Transverse colon (tissue), 4 donors: ENCODE measurements around the gene CHCHD6. TPM values are rescaled to one million over a fixed set of nuclear protein-coding genes. Genes with fewer than 3 reads are reported as not detected.

Source experiments
- DNase-seq: peaks from one replicate; pipeline ENCODE4 v3.0.0-alpha.2; 2019
- H3K27ac ChIP-seq, 4 donors: fragments of 200-600 bp; sonication (generic); 2 replicates each; pipeline ENCODE4 v1.5.1; 2016 to 2018; ENCODE audit warnings: inconsistent platforms in 4 of 4
- H3K27me3 ChIP-seq: fragments of 200-600 bp; sonication (generic); 2 replicates; pipeline ENCODE4 v1.5.1; 2017; ENCODE audit warnings: inconsistent platforms
- H3K36me3 ChIP-seq, 4 donors: fragments of 200-600 bp; sonication (generic); 2 replicates each; pipeline ENCODE4 v1.5.1; 2017 to 2019; ENCODE audit warnings: inconsistent platforms in 4 of 4
- H3K4me1 ChIP-seq, 4 donors: fragments of 200-600 bp; sonication (generic); 2 replicates each; pipeline ENCODE4 v1.5.1; 2017 to 2020; ENCODE audit warnings: inconsistent platforms in 4 of 4
- H3K4me3 ChIP-seq, 4 donors: fragments of 200-600 bp; sonication (generic); 1 replicate in 1 of 4; 2 replicates in 3 of 4; pipeline versions ENCODE4 v1.5.1 to v1.6.1; 2017 to 2019; ENCODE audit warnings: inconsistent platforms in 4 of 4
- H3K9me3 ChIP-seq, 2 donors: fragments of 200-600 bp; sonication (generic); 2 replicates each; pipeline ENCODE4 v1.5.1; 2017 to 2019; ENCODE audit warnings: inconsistent platforms in 2 of 2
- EP300 ChIP-seq: sonication (generic); formaldehyde crosslinking; IDR thresholded peaks from one replicate; pipeline ENCODE4 v1.6.1; 2017; ENCODE audit warnings: antibody characterized with exemption, low read depth
- POLR2A ChIP-seq: fragments of 450-650 bp; IDR thresholded peaks from one replicate; pipeline ENCODE4 v1.6.1; 2016; ENCODE audit warnings: antibody characterized with exemption, mild to moderate bottlenecking, moderate library complexity
- POLR2AphosphoS5 ChIP-seq, 3 donors: sonication (generic); formaldehyde crosslinking; IDR thresholded peaks; one replicate each; pipeline ENCODE4 v1.6.1; 2016; ENCODE audit warnings: antibody characterized with exemption in 3 of 3
- WGBS, 2 donors: methylation state at CpG; one replicate each; pipeline ENCODE4 v1.1.5; 2018; ENCODE audit warnings: low coverage in 1 of 2; 5-methylcytosine and 5-hydroxymethylcytosine counted together
- in situ Hi-C, 4 donors: fragments of 200-750 bp; cut with MboI; loops; one replicate each; pipeline versions ENCODE4 v1.15.0 to v1.15.1; 2017; ENCODE audit warnings: low sequenced_read_pairs in 3 of 4, low pct_ligation_motif_present in 1 of 4, low pct_unique_long_range_greater_than_20kb in 1 of 4
- intact Hi-C: fragments of 100-400 bp; cut with DNase I; formaldehyde crosslinking; loops from one replicate; pipeline ENCODE4 v1.15.1; 2023; ENCODE audit warnings: low total_unique reads
- total RNA-seq, 4 donors: library from RNA; depleted of rRNA; stranded (reverse); fragments of >200 nt; gene quantifications; one replicate each; pipeline ENCODE4 v1.1.0, GENCODE V29; 2016
- TF ChIP-seq, protein P1 (sequence below), 5 experiments: fragments of 200-600 bp in 3 of 5; fragments of 450-650 bp in 2 of 5; sonication (generic) in 3 of 5; IDR thresholded peaks; 1 replicate in 2 of 5; 2 replicates in 3 of 5; pipeline ENCODE4 v1.5.1; 2016 to 2017; ENCODE audit warnings: antibody characterized with exemption in 5 of 5, inconsistent platforms in 3 of 5, mild to moderate bottlenecking in 2 of 5, moderate library complexity in 1 of 5

The CHCHD6 gene
- total RNA-seq, 4 donors from 2014 or later, result 4.6 to 12.1 (median 5.3) TPM

DNA sequence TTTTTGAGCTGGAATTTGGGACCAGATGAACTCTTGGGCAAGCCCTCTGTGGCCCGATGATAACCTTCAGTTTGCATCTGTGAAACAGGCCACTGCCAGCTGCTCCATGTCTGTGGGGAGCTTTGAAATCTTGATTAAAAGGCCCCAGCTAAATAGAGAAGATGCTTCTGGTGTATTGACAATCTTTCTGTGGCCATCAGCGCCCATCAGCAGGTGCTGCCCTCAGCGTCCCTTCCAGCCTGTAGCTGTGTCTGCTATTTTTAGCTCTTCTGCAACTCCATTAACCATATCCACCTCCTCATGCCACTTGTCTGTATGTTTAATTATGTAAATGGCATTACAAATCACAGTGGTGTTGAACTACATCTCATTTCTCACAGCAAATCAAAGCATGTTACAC, 54.0 kb downstream of the CHCHD6 start:
- no peaks in the 10 kb centered on the region for H3K4me1 ChIP-seq
- H3K27ac ChIP-seq, result no peak overlapping the region
- no peak for DNase-seq
- intact Hi-C loops (loop anchor here (10.0 kb wide), 2 partner anchors 227 to 697 kb away; partner anchors contain the start of gene PLXNA1), in situ Hi-C loops (loop anchor here in 1 of 4 donors (10.0 kb wide), 1 partner anchor 227 kb away; the partner anchor contains the start of gene PLXNA1)
- no peaks in the 10 kb centered on the region for H3K27me3 ChIP-seq
- H3K36me3 ChIP-seq, result no peaks in the 10 kb centered on the region
- 81% methylated on average over 3 of the region's 3 CpGs; no CpG with 5 or more reads in 1 of the 2 donors for WGBS, 2 donors
- H3K4me3 ChIP-seq, result no peak overlapping the region
- H3K9me3 ChIP-seq, result no peaks in the 10 kb centered on the region
- no peak for TF ChIP-seq POLR2AphosphoS5 (IDR thresholded peaks at IDR 0.05)
- TF ChIP-seq EP300, result no peak
- TF ChIP-seq POLR2A, result no peak
- TF ChIP-seq, protein P1, sequence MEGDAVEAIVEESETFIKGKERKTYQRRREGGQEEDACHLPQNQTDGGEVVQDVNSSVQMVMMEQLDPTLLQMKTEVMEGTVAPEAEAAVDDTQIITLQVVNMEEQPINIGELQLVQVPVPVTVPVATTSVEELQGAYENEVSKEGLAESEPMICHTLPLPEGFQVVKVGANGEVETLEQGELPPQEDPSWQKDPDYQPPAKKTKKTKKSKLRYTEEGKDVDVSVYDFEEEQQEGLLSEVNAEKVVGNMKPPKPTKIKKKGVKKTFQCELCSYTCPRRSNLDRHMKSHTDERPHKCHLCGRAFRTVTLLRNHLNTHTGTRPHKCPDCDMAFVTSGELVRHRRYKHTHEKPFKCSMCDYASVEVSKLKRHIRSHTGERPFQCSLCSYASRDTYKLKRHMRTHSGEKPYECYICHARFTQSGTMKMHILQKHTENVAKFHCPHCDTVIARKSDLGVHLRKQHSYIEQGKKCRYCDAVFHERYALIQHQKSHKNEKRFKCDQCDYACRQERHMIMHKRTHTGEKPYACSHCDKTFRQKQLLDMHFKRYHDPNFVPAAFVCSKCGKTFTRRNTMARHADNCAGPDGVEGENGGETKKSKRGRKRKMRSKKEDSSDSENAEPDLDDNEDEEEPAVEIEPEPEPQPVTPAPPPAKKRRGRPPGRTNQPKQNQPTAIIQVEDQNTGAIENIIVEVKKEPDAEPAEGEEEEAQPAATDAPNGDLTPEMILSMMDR (IDR thresholded peaks at IDR 0.05), result no peak

- Histone ChIP-seq H3K27ac (no peak overlapping the region), H3K4me3 (no peak overlapping the region), H3K4me1 (no peaks in the 10 kb centered on the region), H3K27me3 (no peaks in the 10 kb centered on the region), H3K9me3 (no peaks in the 10 kb centered on the region), H3K36me3 (no peaks in the 10 kb centered on the region)
- intact Hi-C loops, result loop anchor here (10.0 kb wide), 2 partner anchors 226 to 696 kb away; partner anchors contain the start of gene PLXNA1
- no peak for DNase-seq
- in situ Hi-C loops, result loop anchor here in 1 of 4 donors (10.0 kb wide), 1 partner anchor 226 kb away; the partner anchor contains the start of gene PLXNA1
- no peak for TF ChIP-seq POLR2AphosphoS5 (IDR thresholded peaks at IDR 0.05)
- no peak for TF ChIP-seq EP300
- no peak for TF ChIP-seq POLR2A
- TF ChIP-seq, protein P1 (IDR thresholded peaks at IDR 0.05), result no peak
- WGBS, 2 donors, result 93 to 95% methylated on average over 4 of the region's 4 CpGs
These were observed 54.8 kb downstream of the CHCHD6 start for GRCh38 chr3:126758882-126759281.

- no peaks in the 10 kb centered on the region for H3K4me1 ChIP-seq
- DNase-seq, result no peak
- H3K27ac ChIP-seq, result no peak overlapping the region
- intact Hi-C loops (no loop called here), in situ Hi-C loops (no loop called here)
- no peaks in the 10 kb centered on the region for H3K27me3 ChIP-seq
- no peaks in the 10 kb centered on the region for H3K9me3 ChIP-seq
- TF ChIP-seq POLR2AphosphoS5 (IDR thresholded peaks at IDR 0.05) (no peak), POLR2A (no peak), EP300 (no peak)
- TF ChIP-seq, protein P1 (IDR thresholded peaks at IDR 0.05), result no peak
- no peak overlapping the region for H3K4me3 ChIP-seq
- 67 to 85% methylated on average over 1 of the region's 1 CpG for WGBS, 2 donors
- no peaks in the 10 kb centered on the region for H3K36me3 ChIP-seq
These were observed 56.5 kb downstream of the CHCHD6 start for GRCh38 chr3:126760541-126760940.

DNA sequence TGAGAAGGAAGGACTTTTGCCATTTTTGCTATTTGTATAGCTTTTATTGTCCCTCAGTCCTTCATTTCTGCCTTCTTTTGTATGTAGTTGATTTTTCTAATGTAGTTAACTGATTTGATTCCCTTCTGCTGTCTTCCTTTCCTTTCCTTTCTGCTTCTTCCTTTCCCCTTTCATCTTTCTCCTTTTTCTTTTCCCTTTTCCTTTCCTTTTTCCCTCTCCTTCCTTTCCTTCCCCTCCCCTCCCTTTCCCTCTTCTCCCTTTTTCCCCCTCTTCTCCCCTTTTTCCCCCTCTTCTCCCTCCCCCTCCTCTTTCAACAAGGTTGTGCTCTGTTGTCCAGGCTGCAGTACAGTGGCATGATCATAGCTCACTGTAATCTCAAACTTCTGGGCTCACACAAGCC, 59.0 kb downstream of the CHCHD6 start:
- Histone ChIP-seq H3K4me3 (no peak overlapping the region), H3K9me3 (no peaks in the 10 kb centered on the region), H3K27me3 (no peaks in the 10 kb centered on the region), H3K36me3 (no peaks in the 10 kb centered on the region), H3K4me1 (no peaks in the 10 kb centered on the region), H3K27ac (no peak overlapping the region)
- no peak for DNase-seq
- in situ Hi-C loops, result no loop called here
- intact Hi-C loops, result no loop called here
- TF ChIP-seq POLR2A (no peak), POLR2AphosphoS5 (IDR thresholded peaks at IDR 0.05) (no peak), EP300 (no peak)
- TF ChIP-seq, protein P1 (IDR thresholded peaks at IDR 0.05), result no peak
